Peyer's patch (tissue), 4 donors: Measurements from ENCODE around the gene GNGT2.

Experiments used
- POLR2A ChIP-seq, 2 donors: fragments of 450-650 bp; IDR thresholded peaks; one replicate each; pipeline ENCODE4 v1.5.1; 2017; ENCODE audit warnings: antibody characterized with exemption in 2 of 2, mild to moderate bottlenecking in 2 of 2, moderate library complexity in 2 of 2
- TF ChIP-seq, protein P1 (sequence below), 6 experiments: fragments of 450-650 bp in 4 of 6; fragments of 200-600 bp in 2 of 6; sonication (generic) in 1 of 6; IDR thresholded peaks; one replicate each; pipeline ENCODE4 v1.5.1; 2017 to 2019; ENCODE audit warnings: antibody characterized with exemption in 6 of 6, mild to moderate bottlenecking in 3 of 6, moderate library complexity in 1 of 6

DNA sequence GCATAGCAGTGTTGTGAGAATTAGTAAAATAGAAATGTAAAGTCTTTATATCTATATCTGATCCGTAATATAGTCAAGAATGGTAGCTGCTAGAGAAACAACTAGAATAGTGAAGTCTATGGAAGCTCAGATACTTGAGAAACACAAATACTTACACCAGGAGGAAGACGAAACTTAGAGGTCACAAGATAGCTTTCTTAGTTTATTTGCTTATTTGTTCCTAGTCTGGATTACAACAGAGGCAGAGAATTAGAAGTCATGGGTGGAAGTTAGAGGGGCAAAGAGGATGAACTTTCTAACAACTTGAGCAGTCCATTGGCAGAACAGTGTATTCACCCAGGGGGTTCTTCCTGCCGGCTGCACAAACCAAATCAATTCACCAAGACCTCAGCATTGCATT lies 13.9 kb downstream of the GNGT2 start:
- TF ChIP-seq, protein P1, sequence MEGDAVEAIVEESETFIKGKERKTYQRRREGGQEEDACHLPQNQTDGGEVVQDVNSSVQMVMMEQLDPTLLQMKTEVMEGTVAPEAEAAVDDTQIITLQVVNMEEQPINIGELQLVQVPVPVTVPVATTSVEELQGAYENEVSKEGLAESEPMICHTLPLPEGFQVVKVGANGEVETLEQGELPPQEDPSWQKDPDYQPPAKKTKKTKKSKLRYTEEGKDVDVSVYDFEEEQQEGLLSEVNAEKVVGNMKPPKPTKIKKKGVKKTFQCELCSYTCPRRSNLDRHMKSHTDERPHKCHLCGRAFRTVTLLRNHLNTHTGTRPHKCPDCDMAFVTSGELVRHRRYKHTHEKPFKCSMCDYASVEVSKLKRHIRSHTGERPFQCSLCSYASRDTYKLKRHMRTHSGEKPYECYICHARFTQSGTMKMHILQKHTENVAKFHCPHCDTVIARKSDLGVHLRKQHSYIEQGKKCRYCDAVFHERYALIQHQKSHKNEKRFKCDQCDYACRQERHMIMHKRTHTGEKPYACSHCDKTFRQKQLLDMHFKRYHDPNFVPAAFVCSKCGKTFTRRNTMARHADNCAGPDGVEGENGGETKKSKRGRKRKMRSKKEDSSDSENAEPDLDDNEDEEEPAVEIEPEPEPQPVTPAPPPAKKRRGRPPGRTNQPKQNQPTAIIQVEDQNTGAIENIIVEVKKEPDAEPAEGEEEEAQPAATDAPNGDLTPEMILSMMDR (IDR thresholded peaks at IDR 0.05) = no peak
- TF ChIP-seq POLR2A (IDR thresholded peaks at IDR 0.05) = no peak
